NCI-H526 (cell line): Measurements from ENCODE around the gene AIRE.
"Not testable (repeated sequence)": the region's sequence is repeated elsewhere in the genome, so short reads cannot be mapped to it uniquely, and the experiment has no call there.

ENCODE experiments used
- DNase-seq, 2 experiments: peaks; one replicate each; lab custom pipeline; 2025; lab: John Stamatoyannopoulos, UW

Gene AIRE

GRCh38 chr21:44337941-44338895 is 52.5 kb downstream of the AIRE start:
- DNase-seq, result peak; percentile 35 to 63

- peak; percentile 76 to 95 for DNase-seq
These were observed 53.6 kb downstream of the AIRE start, which contains the start of gene CFAP410 for GRCh38 chr21:44338971-44339910. Gene CFAP410, minus strand, starts transcription at chr21:44339390. Its CDS starts 196 bp downstream, at chr21:44339194.

- not testable (repeated sequence) for DNase-seq
These were observed 56.2 kb downstream of the AIRE start for GRCh38 chr21:44341726-44342458.

- not testable (repeated sequence) for DNase-seq
These were observed 57.3 kb downstream of the AIRE start for GRCh38 chr21:44342981-44343380.

GRCh38 chr21:44344541-44345183 is 59.0 kb downstream of the AIRE start:
- no peak for DNase-seq

- DNase-seq, result no peak
These were observed 59.8 kb downstream of the AIRE start for GRCh38 chr21:44345495-44345894.

- DNase-seq, result no peak
These were observed 62.3 kb downstream of the AIRE start for GRCh38 chr21:44347911-44348451.
